IMR-90 (cell line): ENCODE measurements around the gene FBXL14. TPM values are rescaled to one million over a fixed set of nuclear protein-coding genes. Genes with fewer than 3 reads are reported as not detected.

Source experiments
- ATAC-seq: fragments of 200-7000 bp; cut with Tn5 transposase; 2 replicates; pipeline ENCODE4 v1.9.1; 2020; ENCODE audit warnings: low read depth, mild to moderate bottlenecking, moderate library complexity
- BruUV-seq: library from RNA; stranded (reverse); fragments of 400-500 nt; replicated peaks from 2 replicates; lab custom pipeline; 2021; lab: Mats Ljungman, UMichigan
- CTCF ChIA-PET: fragments of 300-600 bp; formaldehyde crosslinking; extraction: SDS; loops from one replicate; lab custom pipeline; 2021; ENCODE audit warnings: antibody characterized with exemption; lab: Yijun Ruan, JAX
- POLR2A ChIA-PET: fragments of 300-600 bp; sonication (Branson Sonifier 250); formaldehyde crosslinking; loops from one replicate; lab custom pipeline; 2022; ENCODE audit warnings: antibody characterized with exemption; ENCODE audit not compliant: unreplicated experiment; lab: Charles Lee
- DNase-seq: peaks from one replicate; pipeline ENCODE4 v3.0.0; 2013
- H2AFZ ChIP-seq: replicated peaks from 2 replicates; pipeline ENCODE3; 2013; ENCODE audit warnings: low read length, mild to moderate bottlenecking; ENCODE audit not compliant: poor library complexity
- H2AK5ac ChIP-seq: 2 replicates; pipeline ENCODE4 v1.6.1; 2013; ENCODE audit warnings: low read depth, low read length, inconsistent platforms
- H2AK9ac ChIP-seq: replicated peaks from 2 replicates; pipeline ENCODE3; 2013; ENCODE audit warnings: mild to moderate bottlenecking, low read depth, low read length, moderate library complexity; ENCODE audit not compliant: poor library complexity
- H2BK120ac ChIP-seq: 2 replicates; pipeline ENCODE4 v1.6.1; 2013; ENCODE audit warnings: low read depth, low read length, inconsistent platforms
- H2BK15ac ChIP-seq: 3 replicates; pipeline ENCODE4 v1.6.1; 2013; ENCODE audit warnings: low read depth, low read length, inconsistent platforms
- H2BK20ac ChIP-seq: 2 replicates; pipeline ENCODE4 v1.6.1; 2013; ENCODE audit warnings: low read depth, mild to moderate bottlenecking, inconsistent platforms, low read length, moderate library complexity
- H2BK5ac ChIP-seq: 2 replicates; pipeline ENCODE4 v1.6.1; 2013; ENCODE audit warnings: mild to moderate bottlenecking, low read depth, low read length, inconsistent platforms; ENCODE audit not compliant: poor library complexity, severe bottlenecking
- H3K14ac ChIP-seq: replicated peaks from 2 replicates; pipeline ENCODE4 v1.6.1; 2013; ENCODE audit warnings: low read depth, low read length, inconsistent platforms
- H3K18ac ChIP-seq: 2 replicates; pipeline ENCODE4 v1.6.1; 2013; ENCODE audit warnings: low read depth, low read length, control low read depth
- H3K23ac ChIP-seq: 2 replicates; pipeline ENCODE4 v1.6.1; 2013; ENCODE audit warnings: low read depth, low read length, inconsistent platforms
- H3K27ac ChIP-seq: 2 replicates; pipeline ENCODE4 v1.5.1; 2013; ENCODE audit warnings: mild to moderate bottlenecking, control low read depth, low read length; ENCODE audit not compliant: insufficient read depth
- H3K27me3 ChIP-seq: 2 replicates; pipeline ENCODE4 v1.6.1; 2013; ENCODE audit warnings: low read length; ENCODE audit not compliant: control insufficient read depth, insufficient read depth
- H3K36me3 ChIP-seq: 2 replicates; pipeline ENCODE4 v1.6.1; 2013; ENCODE audit warnings: low read length, mixed read lengths; ENCODE audit not compliant: control insufficient read depth, insufficient read depth
- H3K4ac ChIP-seq: 2 replicates; pipeline ENCODE4 v1.6.1; 2013; ENCODE audit warnings: low read depth, low read length, inconsistent platforms
- H3K4me1 ChIP-seq: 2 replicates; pipeline ENCODE4 v1.6.1; 2013; ENCODE audit warnings: low read length, mixed read lengths; ENCODE audit not compliant: control insufficient read depth, insufficient read depth
- H3K4me2 ChIP-seq: 2 replicates; pipeline ENCODE4 v1.6.1; 2013; ENCODE audit warnings: low read depth, mild to moderate bottlenecking, control low read depth, low read length, moderate library complexity
- H3K4me3 ChIP-seq: 2 replicates; pipeline ENCODE4 v1.5.1; 2013; ENCODE audit warnings: low read depth, mild to moderate bottlenecking, control low read depth, low read length, moderate library complexity; ENCODE audit not compliant: insufficient read depth
- H3K56ac ChIP-seq: 2 replicates; pipeline ENCODE4 v1.6.1; 2013; ENCODE audit warnings: low read length, inconsistent platforms; ENCODE audit not compliant: insufficient read depth; ENCODE audit errors: extremely low read depth
- H3K79me1 ChIP-seq, 2 experiments: 2 replicates each; pipeline ENCODE4 v1.6.1; 2013; ENCODE audit warnings: low read length in 2 of 2, inconsistent platforms in 1 of 2, low read depth in 1 of 2
- H3K9ac ChIP-seq: 2 replicates; pipeline ENCODE4 v1.6.1; 2013; ENCODE audit warnings: low read depth, low read length, control low read depth
- H3K9me1 ChIP-seq: 2 replicates; pipeline ENCODE4 v1.6.1; 2013; ENCODE audit warnings: low read length, inconsistent platforms; ENCODE audit not compliant: insufficient read depth
- H3K9me3 ChIP-seq: 2 replicates; pipeline ENCODE4 v1.6.1; 2013; ENCODE audit warnings: low read length; ENCODE audit not compliant: control insufficient read depth, insufficient read depth
- H4K20me1 ChIP-seq: 2 replicates; pipeline ENCODE4 v1.6.1; 2013; ENCODE audit warnings: low read length, inconsistent platforms; ENCODE audit not compliant: insufficient read depth
- H4K5ac ChIP-seq: 2 replicates; pipeline ENCODE4 v1.6.1; 2013; ENCODE audit warnings: mild to moderate bottlenecking, low read depth, low read length, control low read depth
- H4K8ac ChIP-seq, 2 experiments: 2 replicates each; pipeline ENCODE4 v1.6.1; 2013; ENCODE audit warnings: low read depth in 2 of 2, low read length in 2 of 2, control low read depth in 1 of 2, inconsistent platforms in 1 of 2
- H4K91ac ChIP-seq: 2 replicates; pipeline ENCODE4 v1.6.1; 2013; ENCODE audit warnings: low read depth, low read length, inconsistent platforms; ENCODE audit not compliant: insufficient read depth
- ELK1 ChIP-seq: fragments of 150-350 bp; IDR thresholded peaks from 2 replicates; pipeline ENCODE4 v1.6.1; 2016; ENCODE audit warnings: low read depth, mild to moderate bottlenecking, low read length, moderate library complexity, borderline replicate concordance
- RAD21 ChIP-seq: IDR thresholded peaks from 2 replicates; pipeline ENCODE4 v1.6.1; 2012; ENCODE audit warnings: low read length, improper control_type of control experiment
- WGBS, 2 experiments: methylation state at CpG; one replicate each; pipeline versions ENCODE4 v1.1.5 to v1.1.7; 2013; ENCODE audit warnings: missing lambda C conversion rate in 2 of 2; ENCODE audit not compliant: insufficient read length in 1 of 2; ENCODE audit errors: extremely low coverage in 2 of 2; 5-methylcytosine and 5-hydroxymethylcytosine counted together
- dilution Hi-C: fragments of 300-500 bp; cut with HindIII; formaldehyde crosslinking; loops from one replicate; pipeline ENCODE4 v1.14.3; 2018; ENCODE audit warnings: low sequenced_read_pairs; ENCODE audit not compliant: unreplicated experiment
- in situ Hi-C: fragments of 300-500 bp; cut with MboI; formaldehyde crosslinking; loops from 3 replicates; pipeline ENCODE4 v1.14.3; 2019; ENCODE audit warnings: low sequenced_read_pairs, inconsistent platforms, mixed read lengths
- intact Hi-C: fragments of 100-400 bp; cut with micrococcal nuclease; formaldehyde crosslinking; loops from 2 replicates; pipeline ENCODE4 v1.10.0; 2022
- polyA plus RNA-seq, 3 experiments: library from polyadenylated mRNA; depleted of rRNA; stranded (reverse); fragments of >200 nt; gene quantifications; 2 replicates each; pipeline ENCODE4 v1.2.3, GENCODE V29; 2012; ENCODE audit warnings: low replicate concordance in 1 of 3
- total RNA-seq: library from RNA; depleted of rRNA; stranded (reverse); fragments of >200 nt; gene quantifications from 2 replicates; pipeline ENCODE4 v1.2.3, GENCODE V29; 2012

Gene FBXL14
- total and polyA plus RNA-seq, 2 of the 4 experiments (the other 2 are of a cell fraction) = 4.7 to 7.3 TPM

GRCh38 chr12:1640328-1641234, 46.2 kb upstream of the FBXL14 start:
- intact Hi-C loops = no loop called here
- no TSS peak for BruUV-seq
- peaks cover 30% of the 10 kb centered on the region for H4K20me1 ChIP-seq
- H3K23ac ChIP-seq = no peak overlapping the region
- no peak overlapping the region for H3K14ac ChIP-seq
- H3K18ac ChIP-seq = no peak overlapping the region
- no peak for TF ChIP-seq RAD21
- no peak for TF ChIP-seq ELK1
- no peak for ATAC-seq
- DNase-seq = no peak
- H2BK120ac ChIP-seq = no peak overlapping the region
- CTCF ChIA-PET = interaction anchor here (1.0 kb wide), 1 partner anchor 151 kb away, joined by 3 read pairs; no protein-coding TSS in a partner anchor
- no peak overlapping the region for H3K56ac ChIP-seq
- H2BK15ac ChIP-seq = no peak overlapping the region
- POLR2A ChIA-PET = no interaction called here
- no peak overlapping the region for H2AK5ac ChIP-seq
- dilution Hi-C loops = no loop called here
- H3K9me1 ChIP-seq = peaks cover 5% of the 10 kb centered on the region
- H3K4me1 ChIP-seq = peaks cover 9% of the 10 kb centered on the region
- no peaks in the 10 kb centered on the region for H3K9me3 ChIP-seq
- H4K91ac ChIP-seq = no peak overlapping the region
- no peak overlapping the region for H3K9ac ChIP-seq
- H2BK20ac ChIP-seq = no peak overlapping the region
- no peak overlapping the region for H2AFZ ChIP-seq
- H2BK5ac ChIP-seq = no peak overlapping the region
- H3K4me2 ChIP-seq = no peak overlapping the region
- H3K27ac ChIP-seq = no peak overlapping the region
- peaks cover 6% of the 10 kb centered on the region for H3K36me3 ChIP-seq
- no peak overlapping the region for H3K4me3 ChIP-seq
- H2AK9ac ChIP-seq = no peak overlapping the region
- WGBS, 2 experiments = 76% methylated on average over 3 of the region's 18 CpGs; no CpG with 5 or more reads in 1 of the 2 experiments
- peaks cover 19 to 64% of the 10 kb centered on the region in 2 experiments; a peak in 3 of 4 replicates for H3K79me1 ChIP-seq
- H4K8ac ChIP-seq = no peak overlapping the region
- H4K5ac ChIP-seq = no peak overlapping the region
- H3K27me3 ChIP-seq = no peaks in the 10 kb centered on the region
- no peak overlapping the region for H3K4ac ChIP-seq
- in situ Hi-C loops = no loop called here
